UCSD-AML1 (cell line): ENCODE data around the gene LTF.

ENCODE experiments used
- DNase-seq: peaks from one replicate; lab custom pipeline; 2025; ENCODE audit not compliant: unreplicated experiment; lab: John Stamatoyannopoulos, UW

The LTF gene

GRCh38 chr3:46470831-46471230, 6.1 kb upstream of the LTF start:
- DNase-seq: no peak

- no peak for DNase-seq
These were observed 5.1 kb upstream of the LTF start for GRCh38 chr3:46469680-46470357.

GRCh38 chr3:46468753-46469600, 4.3 kb upstream of the LTF start:
- no peak for DNase-seq

GRCh38 chr3:46467562-46467961, 2.9 kb upstream of the LTF start:
- no peak for DNase-seq

GRCh38 chr3:46466871-46467403, 2.2 kb upstream of the LTF start:
- DNase-seq: no peak

- DNase-seq: no peak
These were observed 1.6 kb upstream of the LTF start for GRCh38 chr3:46466273-46466672.

- no peak for DNase-seq
These were observed 453 bp upstream of the LTF start for GRCh38 chr3:46465196-46465520.

GRCh38 chr3:46463868-46464241, 850 bp downstream of the LTF start:
- DNase-seq: no peak

- peak; percentile 33 for DNase-seq
These were observed 1.4 kb downstream of the LTF start for GRCh38 chr3:46463120-46463867.

GRCh38 chr3:46462511-46462910, 2.2 kb downstream of the LTF start:
- DNase-seq: no peak

GRCh38 chr3:46462111-46462510, 2.6 kb downstream of the LTF start:
- DNase-seq: no peak

GRCh38 chr3:46460051-46460450, 4.7 kb downstream of the LTF start:
- no peak for DNase-seq

GRCh38 chr3:46456118-46456517, 8.6 kb downstream of the LTF start:
- no peak for DNase-seq

GRCh38 chr3:46455231-46456115, 9.2 kb downstream of the LTF start:
- no peak for DNase-seq

GRCh38 chr3:46454606-46455005, 10.1 kb downstream of the LTF start:
- DNase-seq: no peak

GRCh38 chr3:46454209-46454595, 10.5 kb downstream of the LTF start:
- no peak for DNase-seq

- DNase-seq: no peak
These were observed 11.0 kb downstream of the LTF start for GRCh38 chr3:46453526-46454208.

- DNase-seq: no peak
These were observed 14.8 kb downstream of the LTF start for GRCh38 chr3:46449755-46450552.

GRCh38 chr3:46448721-46449120, 16.0 kb downstream of the LTF start:
- DNase-seq: no peak
